ENCODE results near the gene BCKDK. TPM values are rescaled to one million over a fixed set of nuclear protein-coding genes. Genes with fewer than 3 reads are reported as not detected.

The BCKDK gene
- 9.8 and 20.0 TPM in 2 replicates for total RNA-seq

- DNase-seq (ENCODE audit: low read depth in 2 of 2) = peak; percentile 27 to 70
These were observed at the start of gene BCKDK for GRCh38 chr16:31108035-31108793. Gene BCKDK, plus strand, starts transcription at chr16:31108386. Its CDS starts 838 bp downstream, at chr16:31109224.

- DNase-seq (ENCODE audit: low read depth in 2 of 2) = no peak
These were observed 46.9 kb upstream of the BCKDK start for GRCh38 chr16:31061126-31061812.

GRCh38 chr16:31061813-31062440 lies 46.3 kb upstream of the BCKDK start:
- DNase-seq (ENCODE audit: low read depth in 2 of 2) = no peak

- no peak for DNase-seq (ENCODE audit: low read depth in 2 of 2)
These were observed 44.7 kb upstream of the BCKDK start for GRCh38 chr16:31063495-31063842.

GRCh38 chr16:31063843-31064611 lies 44.2 kb upstream of the BCKDK start:
- no peak for DNase-seq (ENCODE audit: low read depth in 2 of 2)

GRCh38 chr16:31064882-31065461 lies 43.2 kb upstream of the BCKDK start:
- DNase-seq (ENCODE audit: low read depth in 2 of 2) = peak in 1 of 2 donors; percentile 33

DNA sequence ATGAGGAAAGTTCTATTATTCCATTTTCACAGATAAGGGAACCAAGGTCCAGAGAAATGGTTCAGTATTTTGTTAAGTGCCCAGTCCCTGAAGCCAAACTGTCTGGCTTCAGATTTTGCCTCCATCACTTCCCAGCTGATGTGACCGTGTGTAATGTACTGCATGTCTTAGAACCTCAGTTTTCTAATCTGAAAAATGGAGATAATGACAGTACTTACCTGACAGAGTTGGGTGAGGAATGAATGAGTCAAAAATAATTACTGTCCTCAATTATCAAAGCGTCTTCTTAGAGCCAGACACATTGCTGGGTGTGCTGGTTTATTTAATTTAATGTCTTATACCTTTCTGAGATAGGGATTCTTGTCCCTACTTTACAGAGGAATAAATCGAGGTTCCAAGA lies 40.8 kb upstream of the BCKDK start:
- no peak for DNase-seq (ENCODE audit: low read depth in 2 of 2)

DNA sequence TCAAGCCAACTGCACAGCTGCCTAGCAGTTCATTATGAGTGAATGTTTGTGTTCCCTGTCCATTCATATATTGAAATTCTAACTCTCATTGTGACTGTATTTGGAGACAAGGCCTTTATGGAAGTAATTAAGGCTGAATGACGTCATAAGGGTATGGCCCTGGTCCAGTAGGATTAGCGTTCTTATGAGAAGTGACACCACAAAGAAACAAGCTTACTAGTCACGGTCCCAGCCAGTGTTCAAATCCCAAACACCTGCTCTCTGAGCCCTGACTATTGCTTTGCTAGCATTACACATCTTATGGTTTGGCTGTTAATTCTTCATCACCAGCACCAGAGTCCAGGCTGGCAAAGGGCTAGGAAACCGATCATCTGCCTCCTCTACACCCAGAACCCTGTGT lies 36.3 kb upstream of the BCKDK start:
- DNase-seq (ENCODE audit: low read depth in 2 of 2) = peak in 1 of 2 donors; percentile 17

- peak; percentile 29 to 62 for DNase-seq (ENCODE audit: low read depth in 2 of 2)
These were observed 35.5 kb upstream of the BCKDK start for GRCh38 chr16:31072540-31073141.

GRCh38 chr16:31073142-31073969 lies 34.8 kb upstream of the BCKDK start:
- DNase-seq (ENCODE audit: low read depth in 2 of 2) = peak; percentile 72 to 93

GRCh38 chr16:31073970-31074813 lies 34.0 kb upstream of the BCKDK start, which contains the start of the genes ZNF646 and ZNF668:
Gene ZNF646, plus strand, starts transcription at chr16:31074422. Its CDS starts 1,903 bp downstream, at chr16:31076325.
Gene ZNF668, minus strand, starts transcription at chr16:31074240. Its CDS starts 9,781 bp downstream, at chr16:31064459.
- peak; percentile 99 to 100 for DNase-seq (ENCODE audit: low read depth in 2 of 2)

GRCh38 chr16:31074814-31075183 lies 33.4 kb upstream of the BCKDK start:
- no peak for DNase-seq (ENCODE audit: low read depth in 2 of 2)

DNA sequence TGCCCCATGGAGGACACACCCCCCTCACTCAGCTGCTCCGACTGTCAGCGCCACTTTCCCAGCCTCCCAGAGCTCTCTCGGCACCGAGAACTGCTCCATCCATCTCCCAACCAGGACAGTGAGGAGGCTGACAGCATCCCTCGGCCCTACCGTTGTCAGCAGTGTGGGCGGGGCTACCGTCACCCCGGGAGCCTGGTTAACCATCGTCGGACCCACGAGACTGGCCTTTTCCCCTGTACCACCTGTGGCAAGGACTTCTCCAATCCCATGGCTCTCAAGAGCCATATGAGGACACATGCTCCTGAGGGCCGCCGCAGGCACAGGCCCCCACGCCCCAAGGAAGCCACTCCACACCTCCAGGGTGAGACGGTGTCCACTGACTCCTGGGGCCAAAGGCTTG lies 31.9 kb upstream of the BCKDK start:
- no peak for DNase-seq (ENCODE audit: low read depth in 2 of 2)

GRCh38 chr16:31077024-31077423 lies 31.2 kb upstream of the BCKDK start:
- DNase-seq (ENCODE audit: low read depth in 2 of 2) = no peak

DNA sequence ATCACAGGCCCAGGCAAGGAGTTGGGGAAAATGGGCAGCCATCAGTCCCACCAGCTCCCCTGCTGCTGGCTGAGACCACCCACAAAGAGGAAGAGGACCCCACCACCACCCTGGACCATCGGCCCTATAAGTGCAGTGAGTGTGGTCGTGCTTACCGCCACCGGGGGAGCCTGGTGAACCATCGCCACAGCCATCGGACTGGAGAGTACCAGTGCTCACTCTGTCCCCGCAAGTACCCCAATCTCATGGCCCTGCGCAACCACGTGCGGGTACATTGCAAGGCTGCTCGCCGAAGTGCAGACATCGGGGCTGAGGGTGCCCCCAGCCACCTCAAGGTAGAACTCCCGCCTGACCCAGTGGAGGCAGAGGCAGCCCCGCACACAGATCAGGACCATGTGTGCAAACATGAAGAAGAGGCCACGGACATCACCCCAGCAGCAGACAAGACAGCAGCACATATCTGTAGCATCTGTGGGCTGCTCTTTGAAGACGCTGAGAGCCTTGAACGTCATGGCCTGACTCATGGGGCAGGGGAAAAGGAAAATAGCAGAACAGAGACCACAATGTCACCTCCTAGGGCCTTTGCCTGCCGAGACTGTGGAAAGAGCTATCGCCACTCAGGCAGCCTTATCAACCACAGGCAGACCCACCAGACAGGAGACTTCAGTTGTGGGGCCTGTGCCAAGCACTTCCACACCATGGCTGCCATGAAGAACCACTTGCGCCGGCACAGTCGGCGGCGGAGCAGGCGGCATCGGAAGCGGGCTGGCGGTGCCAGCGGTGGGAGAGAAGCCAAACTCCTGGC lies 30.4 kb upstream of the BCKDK start:
- DNase-seq (ENCODE audit: low read depth in 2 of 2) = no peak

DNA sequence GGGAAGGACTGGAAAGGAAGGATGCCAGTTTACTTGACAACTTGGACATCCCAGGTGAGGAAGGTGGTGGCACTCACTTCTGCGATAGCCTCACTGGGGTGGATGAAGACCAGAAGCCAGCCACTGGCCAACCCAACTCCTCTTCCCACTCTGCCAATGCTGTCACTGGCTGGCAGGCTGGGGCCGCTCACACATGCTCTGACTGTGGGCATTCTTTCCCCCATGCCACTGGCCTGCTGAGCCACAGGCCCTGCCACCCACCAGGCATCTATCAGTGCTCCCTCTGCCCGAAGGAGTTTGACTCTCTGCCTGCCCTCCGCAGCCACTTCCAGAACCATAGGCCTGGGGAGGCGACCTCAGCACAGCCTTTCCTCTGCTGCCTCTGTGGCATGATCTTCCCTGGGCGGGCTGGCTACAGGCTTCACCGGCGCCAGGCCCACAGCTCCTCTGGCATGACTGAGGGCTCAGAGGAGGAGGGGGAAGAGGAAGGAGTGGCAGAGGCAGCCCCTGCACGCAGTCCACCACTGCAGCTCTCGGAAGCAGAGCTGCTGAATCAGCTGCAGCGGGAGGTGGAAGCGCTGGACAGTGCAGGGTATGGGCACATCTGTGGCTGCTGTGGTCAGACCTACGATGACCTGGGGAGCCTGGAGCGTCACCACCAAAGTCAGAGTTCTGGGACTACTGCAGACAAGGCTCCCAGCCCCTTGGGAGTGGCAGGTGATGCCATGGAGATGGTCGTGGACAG lies 29.4 kb upstream of the BCKDK start:
- DNase-seq (ENCODE audit: low read depth in 2 of 2) = no peak

DNA sequence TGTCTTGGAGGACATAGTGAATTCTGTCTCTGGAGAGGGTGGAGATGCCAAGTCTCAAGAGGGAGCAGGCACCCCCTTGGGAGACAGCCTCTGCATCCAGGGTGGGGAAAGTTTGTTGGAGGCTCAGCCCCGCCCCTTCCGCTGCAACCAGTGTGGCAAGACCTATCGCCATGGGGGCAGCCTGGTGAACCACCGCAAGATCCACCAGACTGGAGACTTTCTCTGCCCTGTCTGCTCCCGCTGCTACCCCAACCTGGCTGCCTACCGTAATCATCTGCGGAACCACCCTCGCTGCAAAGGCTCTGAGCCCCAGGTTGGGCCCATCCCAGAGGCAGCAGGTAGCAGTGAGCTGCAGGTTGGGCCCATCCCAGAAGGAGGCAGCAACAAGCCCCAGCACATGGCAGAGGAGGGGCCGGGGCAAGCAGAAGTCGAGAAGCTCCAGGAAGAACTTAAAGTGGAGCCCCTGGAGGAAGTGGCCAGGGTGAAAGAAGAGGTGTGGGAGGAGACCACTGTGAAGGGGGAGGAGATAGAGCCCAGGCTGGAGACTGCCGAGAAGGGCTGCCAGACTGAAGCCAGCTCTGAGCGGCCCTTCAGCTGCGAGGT lies 28.7 kb upstream of the BCKDK start:
- DNase-seq (ENCODE audit: low read depth in 2 of 2) = no peak
